ENCODE measurements around the gene CUEDC1. TPM values are rescaled to one million over a fixed set of nuclear protein-coding genes. Genes with fewer than 3 reads are reported as not detected.

CUEDC1 gene
- total RNA-seq, 1 donor, result 0.54 TPM

DNA sequence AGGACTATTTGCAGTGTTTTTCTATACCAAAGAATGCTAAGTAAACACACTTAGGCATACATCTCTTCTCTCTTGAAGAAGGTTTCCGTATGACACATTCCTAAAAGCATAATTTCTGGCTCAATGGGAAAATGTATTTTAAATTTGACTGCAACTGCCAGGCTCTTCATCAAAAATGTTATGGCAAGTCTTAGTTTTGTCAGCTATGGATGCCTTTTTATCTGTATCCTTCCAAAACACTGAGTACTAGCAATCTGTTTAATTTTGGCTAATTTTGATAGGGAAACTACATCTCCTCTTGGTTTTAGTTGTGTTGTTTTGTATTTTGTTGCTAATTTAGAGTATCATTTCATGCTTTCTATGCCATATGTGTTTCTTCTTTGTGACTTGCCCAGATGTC, 140.8 kb downstream of the CUEDC1 start:
- no peak for DNase-seq (ENCODE audit: low read depth in 2 of 3, low spot score in 2 of 3)

DNA sequence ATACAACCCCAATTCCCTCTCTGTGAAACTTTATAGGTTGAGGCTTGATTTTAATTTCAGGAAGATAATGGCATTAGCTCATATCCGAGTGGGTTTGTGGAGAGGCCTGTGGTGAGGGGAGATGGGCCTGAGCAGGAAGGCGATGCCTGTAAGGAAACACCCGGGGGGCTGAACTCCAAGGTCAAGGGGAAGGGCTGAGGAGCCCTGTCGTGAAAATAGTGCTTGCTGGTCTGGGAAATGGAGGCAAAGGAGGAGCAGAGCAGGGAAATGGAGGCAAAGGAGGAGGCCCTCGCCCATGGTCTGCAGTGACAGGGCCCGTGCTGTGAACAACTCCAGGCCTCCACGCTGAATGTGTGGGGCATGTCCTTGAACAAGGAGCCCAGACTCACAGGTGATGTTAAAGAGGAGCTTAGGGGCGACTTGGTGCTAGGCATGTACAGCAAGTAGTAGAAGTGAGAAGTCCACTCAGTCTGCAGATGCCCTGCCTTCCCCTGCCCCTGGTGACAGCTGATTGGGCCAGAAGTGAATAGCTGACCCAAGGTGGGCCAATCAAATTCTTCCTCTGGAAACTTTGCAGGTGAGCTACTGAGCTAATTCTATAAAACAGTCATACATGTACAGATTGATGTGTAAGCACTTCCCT, 143.5 kb downstream of the CUEDC1 start:
- DNase-seq (ENCODE audit: low read depth in 2 of 3, low spot score in 2 of 3), result peak in 1 of 3 donors; percentile 39

Small RNAs within 50 kb of the gene (small RNA-seq; reads per million reads assigned to genes)
- not detected for gene AC015813.4

Other genes with a start within 250 kb of the CUEDC1 start
- gene CCDC182, start 210.1 kb downstream of the CUEDC1 start, total RNA-seq, result not detected
- gene MRPS23, start 105.4 kb downstream of the CUEDC1 start, total RNA-seq, result 11.6 TPM
- 85.1 TPM for gene VEZF1, start 32.8 kb upstream of the CUEDC1 start, total RNA-seq
- 316 TPM for gene SRSF1, start 51.8 kb upstream of the CUEDC1 start, total RNA-seq
- gene DYNLL2, start 128.0 kb upstream of the CUEDC1 start, total RNA-seq, result 14.5 TPM
- 0.81 TPM for gene OR4D1, start 193.0 kb upstream of the CUEDC1 start, total RNA-seq
- gene OR4D2, start 211.6 kb upstream of the CUEDC1 start, total RNA-seq, result under 0.01 TPM
- 0.54 TPM for gene EPX, start 237.3 kb upstream of the CUEDC1 start, total RNA-seq

Data from hematopoietic multipotent progenitor cell (in vitro differentiated cells).